RWPE1 (cell line): ENCODE results near the gene MRM3.
"Not testable (repeated sequence)": the region's sequence is repeated elsewhere in the genome, so short reads cannot be mapped to it uniquely, and the experiment has no call there.

Experiments used
- CTCF ChIA-PET: fragments of 350-600 bp; sonication (Branson Sonifier 250); formaldehyde crosslinking; extraction: SDS; loops from one replicate; lab custom pipeline; 2021; lab: Yijun Ruan, JAX
- POLR2A ChIA-PET: fragments of 400-600 bp; formaldehyde crosslinking; extraction: SDS; loops from one replicate; lab custom pipeline; 2020; ENCODE audit warnings: antibody characterized with exemption; ENCODE audit not compliant: low non-redundant PET; lab: Yijun Ruan, JAX
- DNase-seq: peaks from one replicate; pipeline ENCODE4 v3.0.0; 2012; ENCODE audit warnings: low spot score
- H3K27ac ChIP-seq: fragments of 450-650 bp; 2 replicates; pipeline ENCODE4 v1.5.1; 2017
- CTCF ChIP-seq: fragments of 450-650 bp; conservative IDR thresholded peaks from 2 replicates; pipeline ENCODE4 v1.5.1; 2017; ENCODE audit warnings: low read depth, mild to moderate bottlenecking

The MRM3 gene

GRCh38 chr17:750431-751037 lies 31.6 kb upstream of the MRM3 start:
- no peak for TF ChIP-seq CTCF
- CTCF ChIA-PET = no interaction called here
- DNase-seq = no peak
- POLR2A ChIA-PET = no interaction called here
- H3K27ac ChIP-seq = peak overlapping the region; percentile 80

GRCh38 chr17:751269-752001 lies 30.7 kb upstream of the MRM3 start:
- ChIA-PET POLR2A (no interaction called here), CTCF (no interaction called here)
- TF ChIP-seq CTCF = no peak
- DNase-seq = peak; percentile 59
- H3K27ac ChIP-seq = peak overlapping the region; percentile 80

GRCh38 chr17:752002-752619 lies 30.0 kb upstream of the MRM3 start, which contains the start of gene GEMIN4:
Gene GEMIN4, minus strand, starts transcription at chr17:752264. Its CDS starts 122 bp downstream, at chr17:752142.
- ChIA-PET CTCF (interaction anchor here (0.6 to 0.9 kb wide), 7 partner anchors 17 to 364 kb away, joined by 3 to 6 read pairs (median 4); partner anchors contain the start of gene TIMM22), POLR2A (interaction anchor here (0.6 kb wide), 2 partner anchors 36 to 177 kb away, joined by 5 to 6 read pairs; no protein-coding TSS in a partner anchor)
- DNase-seq = peak; percentile 90
- TF ChIP-seq CTCF = peak; percentile 92
- peak within 1 kb of the TSS; percentile 80 for H3K27ac ChIP-seq

GRCh38 chr17:752620-753219 lies 29.4 kb upstream of the MRM3 start:
- POLR2A ChIA-PET = interaction anchor here (0.6 kb wide), 2 partner anchors 36 to 177 kb away, joined by 5 to 6 read pairs; no protein-coding TSS in a partner anchor
- no peak for DNase-seq
- CTCF ChIA-PET = interaction anchor here (0.6 to 1.1 kb wide), 9 partner anchors 9 to 365 kb away, joined by 3 to 6 read pairs (median 3); partner anchors contain the start of gene TIMM22
- peak overlapping the region; percentile 80 for H3K27ac ChIP-seq
- TF ChIP-seq CTCF = no peak

- no peak for DNase-seq
- TF ChIP-seq CTCF = no peak
- CTCF ChIA-PET = interaction anchor here (1.1 kb wide), 1 partner anchor 10 kb away, joined by 3 read pairs; no protein-coding TSS in a partner anchor
- POLR2A ChIA-PET = no interaction called here
- no peak overlapping the region; the same call in 1 of the 2 replicates for H3K27ac ChIP-seq
Observed at GRCh38 chr17:753418-753817, 28.7 kb upstream of the MRM3 start.

GRCh38 chr17:755319-755961 lies 26.7 kb upstream of the MRM3 start:
- DNase-seq, H3K27ac ChIP-seq, POLR2A ChIA-PET: not testable (repeated sequence)
- CTCF ChIA-PET = interaction anchor here (0.6 kb wide), 1 partner anchor 343 kb away, joined by 3 read pairs; no protein-coding TSS in a partner anchor

- DNase-seq, CTCF ChIA-PET, H3K27ac ChIP-seq, POLR2A ChIA-PET: not testable (repeated sequence)
Observed at GRCh38 chr17:756010-756567, 26.1 kb upstream of the MRM3 start.
